ENCODE measurements around the gene LILRB4.
"Not testable (repeated sequence)": the region's sequence is repeated elsewhere in the genome, so short reads cannot be mapped to it uniquely, and the experiment has no call there.

LILRB4 gene

DNA sequence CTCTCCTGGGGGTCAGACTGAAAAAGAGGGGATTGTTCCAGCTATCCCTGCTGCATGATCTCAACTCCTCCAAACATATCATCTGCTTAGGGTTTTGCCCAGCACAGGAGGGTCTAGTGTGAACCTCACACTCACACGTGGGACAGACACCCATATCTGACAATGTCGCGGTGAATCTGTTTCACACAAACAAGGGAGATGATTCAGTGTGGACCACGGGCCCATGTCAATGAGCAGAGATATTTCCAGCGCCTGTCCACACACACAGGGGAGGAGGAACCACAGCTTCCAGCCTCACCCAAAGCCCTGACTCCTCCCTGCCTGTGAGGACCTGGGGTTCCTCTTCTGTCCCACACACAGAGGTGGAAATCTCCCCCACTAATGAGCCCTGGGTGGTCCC, 31.9 kb downstream of the LILRB4 start:
- DNase-seq (ENCODE audit: low read depth in 3 of 3): no peak

GRCh38 chr19:54696117-54696548, 33.3 kb downstream of the LILRB4 start:
- DNase-seq (ENCODE audit: low read depth in 3 of 3): no peak

GRCh38 chr19:54696766-54697165, 34.0 kb downstream of the LILRB4 start:
- DNase-seq (ENCODE audit: low read depth in 3 of 3): no peak

DNA sequence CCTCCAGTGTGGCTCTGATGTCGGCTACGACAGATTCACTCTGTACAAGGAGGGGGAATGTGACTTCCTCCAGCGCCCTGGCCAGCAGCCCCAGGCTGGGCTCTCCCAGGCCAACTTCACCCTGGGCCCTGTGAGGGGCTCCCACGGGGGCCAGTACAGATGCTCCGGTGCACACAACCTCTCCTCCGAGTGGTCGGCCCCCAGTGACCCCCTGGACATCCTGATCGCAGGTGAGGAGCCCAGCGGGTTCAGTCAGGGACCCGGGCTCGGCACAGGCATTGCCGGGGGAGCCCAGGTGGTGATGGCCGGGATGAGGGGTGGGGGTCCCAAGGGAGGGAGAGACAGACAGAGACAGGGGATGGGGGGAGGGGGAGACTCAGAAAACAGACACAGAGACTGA, 34.9 kb downstream of the LILRB4 start:
- DNase-seq (ENCODE audit: low read depth in 3 of 3): not testable (repeated sequence)

DNA sequence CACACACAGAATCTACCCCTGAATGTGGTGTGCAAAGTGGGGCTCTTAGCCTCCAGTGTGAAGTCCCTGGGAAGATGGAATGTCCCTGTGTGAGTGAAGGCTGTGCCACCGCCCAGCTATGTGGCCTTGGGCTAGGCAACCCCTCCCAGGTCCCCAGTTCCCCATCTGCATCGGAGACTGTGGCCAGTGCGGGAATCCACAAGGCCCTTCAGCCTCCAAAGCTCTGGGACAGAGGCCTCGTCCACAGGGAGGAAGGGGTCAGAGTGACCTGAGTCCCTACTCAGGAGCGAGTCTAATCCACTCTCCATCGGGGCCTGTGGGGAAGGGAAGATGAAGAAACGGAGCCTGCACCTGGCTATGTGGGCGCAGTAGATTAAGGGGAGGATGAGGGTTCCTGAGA, 42.1 kb downstream of the LILRB4 start:
- DNase-seq (ENCODE audit: low read depth in 3 of 3): no peak

DNA sequence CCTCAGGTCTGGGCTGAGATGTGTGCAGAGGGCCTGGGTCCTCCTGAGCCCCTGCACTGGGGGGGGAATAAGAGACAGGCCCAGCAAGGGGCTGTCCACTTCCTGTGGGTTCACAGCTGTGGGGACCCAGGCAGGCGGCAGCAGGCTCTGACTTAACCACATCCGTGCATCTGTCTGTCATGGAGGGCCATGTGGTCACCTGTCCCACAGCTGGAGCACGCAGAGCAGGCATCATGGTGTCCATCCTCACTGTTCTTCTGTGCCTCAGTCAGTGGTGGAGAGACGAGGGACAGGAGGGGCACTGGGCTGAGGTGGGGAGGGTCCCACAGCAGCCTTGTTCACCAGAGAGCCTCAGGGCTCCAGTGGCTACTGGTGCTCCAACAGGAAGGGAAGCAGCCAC, 45.2 kb downstream of the LILRB4 start:
- DNase-seq (ENCODE audit: low read depth in 3 of 3): no peak

DNA sequence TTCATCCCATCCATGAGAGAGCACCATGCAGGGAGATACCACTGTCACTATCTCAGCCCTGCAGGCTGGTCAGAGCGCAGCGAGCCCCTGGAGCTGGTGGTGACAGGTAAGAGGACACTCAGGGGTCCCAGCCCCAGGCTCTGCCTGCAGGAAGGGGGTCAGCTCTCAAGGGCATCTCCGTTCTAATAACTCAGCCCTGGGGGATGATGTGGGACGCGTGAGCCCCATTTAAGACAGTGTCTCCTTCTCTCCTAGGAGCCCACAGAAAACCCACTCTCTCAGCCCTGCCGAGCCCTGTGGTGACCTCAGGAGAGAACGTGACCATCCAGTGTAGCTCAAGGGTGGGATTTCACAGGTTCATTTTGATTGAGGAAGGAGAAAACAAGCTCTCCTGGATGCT, 46.0 kb downstream of the LILRB4 start:
- no peak for DNase-seq (ENCODE audit: low read depth in 3 of 3)

- no peak for DNase-seq (ENCODE audit: low read depth in 3 of 3)
Observed at GRCh38 chr19:54709212-54709948, 46.6 kb downstream of the LILRB4 start.

DNA sequence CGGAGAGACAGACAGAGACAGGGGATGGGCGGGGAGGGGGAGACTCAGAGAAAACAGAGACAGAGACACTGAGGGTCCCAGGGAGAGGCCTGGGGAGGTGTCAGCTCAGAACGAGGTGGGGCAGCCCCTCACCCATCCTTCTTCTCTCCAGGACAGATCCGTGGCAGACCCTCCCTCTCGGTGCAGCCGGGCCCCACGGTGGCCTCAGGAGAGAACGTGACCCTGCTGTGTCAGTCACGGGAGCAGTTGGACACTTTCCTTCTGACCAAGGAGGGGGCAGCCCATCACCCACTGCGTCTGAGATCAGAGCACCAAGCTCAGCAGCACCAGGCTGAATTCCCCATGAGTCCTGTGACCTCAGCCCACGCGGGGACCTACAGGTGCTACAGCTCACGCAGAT, 47.2 kb downstream of the LILRB4 start:
- DNase-seq (ENCODE audit: low read depth in 3 of 3): not testable (repeated sequence)
